Measurements from ENCODE around the gene PEAK3.
"Not testable (repeated sequence)": the region's sequence is repeated elsewhere in the genome, so short reads cannot be mapped to it uniquely, and the experiment has no call there.

Gene PEAK3

GRCh38 chr19:2289714-2290435 lies 7.9 kb upstream of the PEAK3 start:
- in situ Hi-C loops (cut with HindIII; ENCODE audit: low sequenced_read_pairs), result no loop called here

- in situ Hi-C loops (cut with HindIII; ENCODE audit: low sequenced_read_pairs), result no loop called here
Observed at GRCh38 chr19:2288818-2289713, 7.1 kb upstream of the PEAK3 start.

- in situ Hi-C loops (cut with HindIII; ENCODE audit: low sequenced_read_pairs), result no loop called here
Observed at GRCh38 chr19:2288338-2288817, 6.4 kb upstream of the PEAK3 start.

DNA sequence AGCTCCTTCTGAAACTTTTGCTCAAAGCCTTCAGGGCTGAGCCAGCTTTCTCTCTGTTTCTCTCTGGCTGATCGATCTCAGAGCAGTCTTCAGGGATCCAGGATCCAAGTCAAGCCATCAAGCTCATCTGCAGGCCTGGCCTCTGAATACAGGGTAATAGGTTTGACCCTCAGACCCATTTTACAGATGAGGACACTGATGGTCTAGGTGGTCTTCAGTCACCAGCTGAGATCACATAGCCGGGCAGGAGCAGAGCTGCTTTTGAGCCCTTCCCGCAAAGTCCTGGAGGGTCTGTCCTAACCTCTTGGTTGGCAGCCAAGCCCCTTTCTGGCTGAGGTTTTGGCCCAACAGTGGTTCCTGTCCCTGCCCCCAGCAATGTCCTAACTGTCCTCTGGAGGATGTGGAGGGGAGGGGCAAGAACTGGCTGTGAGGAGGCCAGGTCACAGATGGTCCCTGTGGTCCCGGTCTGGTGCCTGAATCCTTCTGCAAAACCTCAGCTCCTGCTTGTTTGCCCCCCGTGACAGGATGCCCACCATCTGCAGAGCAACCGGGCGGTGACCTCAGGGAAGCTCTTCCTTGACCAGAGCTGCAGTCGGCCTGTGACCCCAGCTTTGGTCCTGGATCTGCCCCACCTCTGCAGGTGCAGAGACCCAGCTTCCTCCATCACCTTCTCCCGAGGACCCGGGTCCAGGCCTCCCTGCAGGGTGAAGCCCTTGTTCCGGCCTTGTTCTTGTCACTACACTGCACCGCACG lies 5.8 kb upstream of the PEAK3 start:
- in situ Hi-C loops (cut with HindIII; ENCODE audit: low sequenced_read_pairs), result no loop called here

DNA sequence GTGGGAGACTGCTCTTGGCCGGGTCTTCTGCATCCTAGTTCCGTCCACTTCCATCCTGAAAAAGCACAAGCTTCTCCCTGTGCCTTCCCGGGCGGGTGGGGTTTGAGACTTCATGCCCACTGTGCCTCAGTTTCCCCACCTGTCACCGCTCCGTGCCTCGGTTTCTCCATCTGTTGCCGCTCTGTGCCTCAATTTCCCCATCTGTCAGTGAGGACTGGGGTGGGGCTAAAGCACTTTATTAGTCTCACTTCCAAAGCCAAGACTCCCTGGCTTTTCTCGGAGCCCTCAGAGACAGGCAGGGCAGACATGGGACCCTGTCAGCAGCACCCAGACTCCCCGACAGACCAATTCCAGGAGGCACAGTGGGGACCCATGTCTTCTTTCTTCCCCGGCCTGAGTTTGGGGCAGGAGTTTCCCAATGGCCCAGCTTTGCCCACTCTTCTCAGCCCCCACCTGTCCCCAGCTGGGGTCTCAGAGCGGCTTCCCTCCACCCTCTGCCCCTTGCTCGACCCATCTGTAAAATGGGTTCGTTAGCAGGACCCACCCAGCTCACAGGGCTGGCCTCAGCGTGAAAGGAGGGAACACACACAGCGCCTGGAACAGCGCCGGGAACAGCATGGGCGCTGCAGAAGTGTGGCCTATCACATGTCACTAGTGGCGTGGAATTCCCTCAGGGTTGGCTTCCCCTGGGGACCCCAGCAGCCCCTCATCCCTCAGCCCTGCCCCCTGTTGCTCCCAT lies 4.6 kb upstream of the PEAK3 start:
- in situ Hi-C loops (cut with HindIII; ENCODE audit: low sequenced_read_pairs), result no loop called here

GRCh38 chr19:2283835-2284507 lies 2.0 kb upstream of the PEAK3 start:
- in situ Hi-C loops (cut with HindIII; ENCODE audit: low sequenced_read_pairs), result no loop called here

DNA sequence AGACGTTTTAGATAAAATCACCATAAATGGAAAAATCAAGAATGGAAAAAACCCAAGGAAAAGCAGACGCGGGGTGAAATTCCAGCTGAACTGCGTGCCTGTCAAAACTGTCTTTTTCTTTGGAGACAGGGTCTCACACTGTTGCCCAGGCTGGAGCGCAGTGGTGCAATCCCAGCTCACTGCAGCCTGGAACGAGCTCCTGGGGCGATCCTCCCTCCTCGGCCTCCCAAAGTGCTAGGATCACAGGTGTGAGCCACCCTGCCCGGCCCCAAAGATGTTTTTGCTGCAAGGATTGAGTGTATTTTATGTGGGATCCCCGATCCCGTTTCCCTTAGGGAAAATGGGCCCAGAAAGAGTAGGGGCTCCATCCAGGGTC lies 875 bp upstream of the PEAK3 start:
- in situ Hi-C loops (cut with HindIII; ENCODE audit: low sequenced_read_pairs), result no loop called here

- in situ Hi-C loops (cut with HindIII; ENCODE audit: low sequenced_read_pairs), result not testable (repeated sequence)
Observed at GRCh38 chr19:2281265-2282061, 512 bp downstream of the PEAK3 start.

- in situ Hi-C loops (cut with HindIII; ENCODE audit: low sequenced_read_pairs), result no loop called here
Observed at GRCh38 chr19:2280633-2281264, 1.2 kb downstream of the PEAK3 start.

DNA sequence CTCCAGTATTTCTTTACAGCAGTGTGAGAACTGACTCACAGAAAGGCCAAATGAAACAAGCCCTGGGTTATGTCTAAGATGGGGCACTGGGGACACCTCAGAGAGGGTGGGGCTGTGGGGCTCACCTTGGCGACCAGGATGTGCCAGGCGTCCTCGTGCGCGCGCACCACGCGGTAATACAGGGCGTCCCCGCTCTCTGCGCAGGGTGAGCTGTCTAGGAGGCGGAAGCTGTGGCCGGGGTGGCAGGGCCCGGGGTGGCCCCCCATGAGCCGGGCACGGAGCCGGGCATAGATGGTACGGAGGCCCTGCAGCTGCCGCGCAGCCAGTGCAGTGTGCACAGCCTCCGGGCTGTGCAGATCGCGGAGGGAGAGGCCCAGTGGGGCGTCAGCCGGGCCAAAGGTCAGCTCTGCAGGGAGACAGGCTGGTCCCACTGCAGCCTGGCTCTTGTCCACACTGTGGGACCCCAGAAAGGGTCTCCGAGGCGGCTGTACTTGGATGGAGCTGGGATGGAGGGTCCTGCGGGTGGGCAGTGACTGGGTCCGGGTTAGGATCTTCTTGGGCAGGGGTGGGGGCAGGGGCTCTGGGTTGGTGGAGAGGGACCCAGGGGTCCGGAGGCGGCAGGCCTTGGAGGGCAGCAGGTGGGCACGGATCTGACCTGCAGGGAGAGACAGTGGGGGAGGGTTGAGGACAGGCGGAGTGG lies 3.4 kb downstream of the PEAK3 start:
- in situ Hi-C loops (cut with HindIII; ENCODE audit: low sequenced_read_pairs), result no loop called here

- in situ Hi-C loops (cut with HindIII; ENCODE audit: low sequenced_read_pairs), result no loop called here
Observed at GRCh38 chr19:2277138-2277537, 4.8 kb downstream of the PEAK3 start.

- in situ Hi-C loops (cut with HindIII; ENCODE audit: low sequenced_read_pairs), result no loop called here
Observed at GRCh38 chr19:2276429-2276986, 5.5 kb downstream of the PEAK3 start.

- in situ Hi-C loops (cut with HindIII; ENCODE audit: low sequenced_read_pairs), result no loop called here
Observed at GRCh38 chr19:2275588-2276428, 6.2 kb downstream of the PEAK3 start.

- in situ Hi-C loops (cut with HindIII; ENCODE audit: low sequenced_read_pairs), result loop anchor here (5.0 kb wide), 2 partner anchors 38 to 52 kb away; partner anchors contain the start of genes LSM7, PLEKHJ1, SF3A2 and SPPL2B
Observed at GRCh38 chr19:2274931-2275535, 6.9 kb downstream of the PEAK3 start.

DNA sequence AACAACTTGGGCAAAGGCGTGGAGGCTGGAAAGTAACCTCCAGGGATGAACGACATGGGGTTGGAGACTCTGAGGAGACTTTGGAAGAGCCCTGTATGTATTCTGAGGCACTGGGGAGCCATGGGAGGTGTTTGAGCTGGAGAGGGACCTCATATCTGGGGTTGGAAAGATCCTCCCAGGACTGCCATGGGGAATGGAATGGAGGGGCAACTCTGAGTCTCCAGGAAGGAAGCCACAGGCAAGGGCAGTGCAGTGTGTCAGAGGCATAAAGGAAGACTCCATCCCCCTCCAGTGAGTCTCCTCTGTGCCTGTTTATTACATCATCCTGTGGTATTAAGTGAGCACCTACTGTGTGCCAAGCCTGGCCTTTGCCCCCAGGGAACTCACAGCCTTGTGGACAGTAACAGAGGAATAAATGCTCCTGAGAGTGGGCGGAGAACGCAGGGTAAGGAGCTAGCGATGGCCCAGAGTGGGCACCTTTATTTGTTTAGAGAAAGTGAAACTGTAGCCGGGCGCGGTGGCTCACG lies 7.7 kb downstream of the PEAK3 start:
- in situ Hi-C loops (cut with HindIII; ENCODE audit: low sequenced_read_pairs), result loop anchor here (5.0 kb wide), 2 partner anchors 37 to 53 kb away; partner anchors contain the start of genes LSM7, PLEKHJ1, SF3A2 and SPPL2B
